ENCODE data around the gene ATP1A4.

GRCh38 chr1:160151303-160151702, at the start of gene ATP1A4:
- TF ChIP-seq POLR2A (IDR thresholded peaks at IDR 0.05; ENCODE audit: low read depth, low read length) (no peak), POLR2AphosphoS5 (IDR thresholded peaks at IDR 0.05; ENCODE audit: low read depth, low read length) (no peak)

Data from GM12892 (cell line).